Heart left ventricle (tissue), 16 donors: ENCODE data around the gene RIPOR1. TPM values are rescaled to one million over a fixed set of nuclear protein-coding genes. Genes with fewer than 3 reads are reported as not detected.

ENCODE experiments used
- ATAC-seq, 4 donors: fragments of 200-7000 bp; cut with Tn5 transposase; one replicate each; pipeline ENCODE4 v1.9.1; 2020 to 2022; ENCODE audit warnings: moderate library complexity in 4 of 4, mild to moderate bottlenecking in 3 of 4, moderate number of reproducible peaks in 1 of 4
- DNase-seq, 5 donors: peaks; one replicate each; pipeline ENCODE4 v3.0.0-alpha.2; 2020
- H3K27ac ChIP-seq, 12 donors: fragments of 200-600 bp; sonication (generic) in 4 of 12; one replicate each; pipeline versions ENCODE4 v1.5.0 to v1.8.0; 2016 to 2022; ENCODE audit warnings: mild to moderate bottlenecking in 2 of 12
- H3K27me3 ChIP-seq, 9 donors: fragments of 200-600 bp; sonication (generic) in 2 of 9; one replicate each; pipeline versions ENCODE4 v1.5.1 to v1.8.0; 2016 to 2022; ENCODE audit warnings: mild to moderate bottlenecking in 3 of 9
- H3K36me3 ChIP-seq, 9 donors: fragments of 200-600 bp; sonication (generic) in 2 of 9; one replicate each; pipeline versions ENCODE4 v1.5.0 to v1.8.0; 2018 to 2022; ENCODE audit warnings: mild to moderate bottlenecking in 2 of 9
- H3K4me1 ChIP-seq, 12 donors: fragments of 200-600 bp; sonication (generic) in 4 of 12; one replicate each; pipeline versions ENCODE4 v1.5.0 to v1.8.0; 2016 to 2022; ENCODE audit warnings: mild to moderate bottlenecking in 3 of 12
- H3K4me3 ChIP-seq, 12 donors: fragments of 200-600 bp; sonication (generic) in 4 of 12; one replicate each; pipeline versions ENCODE4 v1.5.0 to v1.8.0; 2017 to 2022; ENCODE audit warnings: mild to moderate bottlenecking in 9 of 12, moderate library complexity in 4 of 12
- H3K9me3 ChIP-seq, 12 donors: fragments of 200-600 bp; sonication (generic) in 4 of 12; one replicate each; pipeline versions ENCODE4 v1.5.0 to v1.8.0; 2016 to 2022; ENCODE audit warnings: mild to moderate bottlenecking in 1 of 12
- CTCF ChIP-seq, 12 donors: fragments of 200-600 bp; sonication (generic) in 4 of 12; IDR thresholded peaks; one replicate each; pipeline versions ENCODE4 v1.5.0 to v1.8.0; 2018 to 2022; ENCODE audit warnings: antibody characterized with exemption in 12 of 12, mild to moderate bottlenecking in 5 of 12
- POLR2A ChIP-seq, 2 donors: fragments of 450-650 bp; IDR thresholded peaks; one replicate each; pipeline ENCODE4 v1.6.1; 2017; ENCODE audit warnings: antibody characterized with exemption in 2 of 2, mild to moderate bottlenecking in 2 of 2, moderate library complexity in 2 of 2
- WGBS, 4 donors: extraction: QIAGEN DNeasy Blood & Tissue Kit in 2 of 4; methylation state at CpG; one replicate each; pipeline versions ENCODE4 v1.1.5 to v1.1.7; 2013 to 2018; 5-methylcytosine and 5-hydroxymethylcytosine counted together
- intact Hi-C, 10 donors: fragments of 100-400 bp; cut with DNase I; formaldehyde crosslinking; loops; one replicate each; pipeline versions ENCODE4 v1.11.1 to v1.14.2; 2022
- polyA plus RNA-seq, 2 donors: library from polyadenylated mRNA; stranded (reverse); fragments of 200-250 nt; gene quantifications; one replicate each; pipeline ENCODE4 v1.2.3, GENCODE V29; 2013
- total RNA-seq, 9 donors: library from RNA; depleted of rRNA in 2 of 9; stranded (reverse); fragments of >200 nt in 2 of 9; fragmentation: NEBNext Ultra II Directional in 3 of 9; extraction: Animal tissue kit (Norgen Biotek cat#: 25700) in 3 of 9; gene quantifications; one replicate each; pipeline versions ENCODE4 v1.1.0 to v1.2.4, GENCODE V29; 2016 to 2023
- donor health status: ischemic (EF 13 %, LVEDD 7.1; RV severe dilation, severe dysfunction).
- donor health status: healthy with polysubstance abuse.
- donor health status: DM: no; HTN: yes; CAD: no.
- donor health status: DM: no; HTN: no; CAD: no.
- donor health status: ischemic (EF 25% LVEDD 6.9; RV normal size, moderate dysfunction).
- donor health status: ischemic (EF 25% LVEDD 5.7; RV mildly dilated, moderate dysfunction).
- donor health status: healthy.
- donor health status: DM: yes; HTN: yes; CAD: no.
- donor health status: ischemic (EF 35%, LVEDD 5.7; RV mildly dilated, moderate dysfunction).
- donor health status: nonischemic (EF 11% LVEDD 7.7; RV severe dilation, severe dysfunction).
- donor health status: DM: yes; HTN: yes; CAD: no.
- donor health status: PGD.
- donor health status: ischemic (EF 29% LVEDD 5.4; RV normal size, mild dysfunction).
- donor health status: nonischemic (EF 23%, LVEDD 6.1; RV moderate dilation, normal function).

The RIPOR1 gene
- total and polyA plus RNA-seq, 11 donors, result 40.7 to 156 (median 65.2) TPM

- DNase-seq (peak in 2 of 5 donors; percentile 50 to 57), ATAC-seq (peak; percentile 12 to 69 (median 56))
- H3K27ac ChIP-seq, result peak overlapping the region in 10 of 12 donors; percentile 18 to 82 (median 66)
Observed at GRCh38 chr16:67552476-67552875, 23.8 kb downstream of the RIPOR1 start.

GRCh38 chr16:67555795-67556212 lies 27.2 kb downstream of the RIPOR1 start:
- 70 to 75% (median 72%) methylated on average over 3 of the region's 3 CpGs for WGBS, 4 donors
- Histone ChIP-seq H3K27ac (peak overlapping the region in 3 of 12 donors; percentile 7 to 83 (median 24)), H3K4me1 (peaks cover 5 to 46% (median 17%) of the 10 kb centered on the region in 12 donors), H3K4me3 (no peak overlapping the region), H3K9me3 (no peaks in the 10 kb centered on the region), H3K36me3 (peaks cover 0 to 5% (median 0%) of the 10 kb centered on the region in 9 donors), H3K27me3 (no peaks in the 10 kb centered on the region)
- TF ChIP-seq POLR2A (IDR thresholded peaks at IDR 0.05) (no peak), CTCF (IDR thresholded peaks at IDR 0.05) (no peak)
- no peak for ATAC-seq
- no peak for DNase-seq
- intact Hi-C loops, result no loop called here

More at GRCh38 chr16:67552476-67552875, 23.8 kb downstream of the RIPOR1 start:
- Histone ChIP-seq H3K4me3 (no peak overlapping the region), H3K36me3 (peaks cover 0 to 18% (median 10%) of the 10 kb centered on the region in 9 donors), H3K9me3 (no peaks in the 10 kb centered on the region), H3K27me3 (no peaks in the 10 kb centered on the region), H3K4me1 (peaks cover 8 to 49% (median 26%) of the 10 kb centered on the region in 12 donors)
- TF ChIP-seq CTCF (IDR thresholded peaks at IDR 0.05) (no peak), POLR2A (IDR thresholded peaks at IDR 0.05) (no peak)
- intact Hi-C loops, result no loop called here
- 8 to 13% (median 12%) methylated on average over 4 of the region's 4 CpGs for WGBS, 4 donors

GRCh38 chr16:67558859-67559258 lies 30.2 kb downstream of the RIPOR1 start:
- DNase-seq, result no peak
- H3K9me3 ChIP-seq, result no peaks in the 10 kb centered on the region
- H3K27ac ChIP-seq, result no peak overlapping the region
- H3K4me1 ChIP-seq, result peaks cover 0 to 38% (median 10%) of the 10 kb centered on the region in 12 donors
- H3K4me3 ChIP-seq, result no peak overlapping the region
- peaks cover 0 to 5% (median 0%) of the 10 kb centered on the region in 9 donors for H3K36me3 ChIP-seq
- H3K27me3 ChIP-seq, result no peaks in the 10 kb centered on the region
- TF ChIP-seq CTCF (IDR thresholded peaks at IDR 0.05), result no peak
- TF ChIP-seq POLR2A (IDR thresholded peaks at IDR 0.05), result no peak
- intact Hi-C loops, result no loop called here
- 79 to 96% (median 84%) methylated on average over 1 of the region's 1 CpG for WGBS, 4 donors
- no peak for ATAC-seq

- WGBS, 4 donors, result 74 to 85% (median 81%) methylated on average over 8 of the region's 8 CpGs
- Histone ChIP-seq H3K27ac (peak overlapping the region in 10 of 12 donors; percentile 95 to 100 (median 99)), H3K27me3 (no peaks in the 10 kb centered on the region), H3K9me3 (no peaks in the 10 kb centered on the region), H3K36me3 (peaks cover 0 to 5% (median 0%) of the 10 kb centered on the region in 9 donors), H3K4me1 (peaks cover 7 to 38% (median 25%) of the 10 kb centered on the region in 12 donors), H3K4me3 (peak overlapping the region in 3 of 12 donors; percentile 85 to 98 (median 92))
- TF ChIP-seq POLR2A (IDR thresholded peaks at IDR 0.05), result no peak
- no peak for TF ChIP-seq CTCF (IDR thresholded peaks at IDR 0.05)
- ATAC-seq (no peak), DNase-seq (no peak)
- intact Hi-C loops, result loop anchor here in 7 of 10 donors (5.0 kb wide), 4 partner anchors 34 to 106 kb away; partner anchors contain the start of genes C16orf86 (in 3 of the 7), ENKD1 (in 3 of the 7) and RIPOR1 (in 1 of the 7)
Observed at GRCh38 chr16:67560827-67561342, 32.3 kb downstream of the RIPOR1 start.
